CD4-positive, alpha-beta memory T cell (primary cell): ENCODE results near the gene BDH1. TPM values are rescaled to one million over a fixed set of nuclear protein-coding genes. Genes with fewer than 3 reads are reported as not detected.

Experiments
- CTCF ChIA-PET: fragments of 350-600 bp; sonication (Branson Sonifier 250); formaldehyde crosslinking; loops from one replicate; lab custom pipeline; 2021; ENCODE audit warnings: inconsistent platforms; ENCODE audit not compliant: partially characterized antibody; lab: Charles Lee
- POLR2A ChIA-PET: fragments of 350-600 bp; sonication (Branson Sonifier 250); formaldehyde crosslinking; loops from one replicate; lab custom pipeline; 2021; ENCODE audit not compliant: partially characterized antibody; lab: Charles Lee
- DNase-seq, 5 donors: peaks; one replicate each; pipeline versions ENCODE4 v3.0.0 to v3.0.0-alpha.2; 2020 to 2022; ENCODE audit warnings: mixed read lengths in 1 of 5
- H3K27ac ChIP-seq: one replicate; pipeline ENCODE4 v1.7.0; 2013; ENCODE audit warnings: low read depth, low read length
- H3K27me3 ChIP-seq: 2 replicates; pipeline ENCODE4 v1.7.0; 2013; ENCODE audit warnings: mild to moderate bottlenecking, low read length, moderate library complexity; ENCODE audit not compliant: insufficient read depth
- H3K36me3 ChIP-seq: 2 replicates; pipeline ENCODE4 v1.7.0; 2013; ENCODE audit warnings: mild to moderate bottlenecking, low read length, moderate library complexity; ENCODE audit not compliant: insufficient read depth
- H3K4me1 ChIP-seq: 2 replicates; pipeline ENCODE4 v1.7.0; 2013; ENCODE audit warnings: mild to moderate bottlenecking, low read length, moderate library complexity; ENCODE audit not compliant: insufficient read depth
- H3K4me3 ChIP-seq, 2 donors: one replicate each; pipeline ENCODE4 v1.7.0; 2013; ENCODE audit warnings: low read length in 2 of 2, mild to moderate bottlenecking in 1 of 2
- H3K9me3 ChIP-seq, 2 donors: one replicate each; pipeline ENCODE4 v1.7.0; 2013; ENCODE audit warnings: low read length in 2 of 2, control low read depth in 1 of 2; ENCODE audit not compliant: control insufficient read depth in 1 of 2
- H3K27ac Mint-ChIP-seq, 7 donors: one replicate each; pipeline ENCODE4 v1.8.0; 2020 to 2021; ENCODE audit warnings: mixed read lengths in 7 of 7, mild to moderate bottlenecking in 6 of 7, inconsistent platforms in 3 of 7, moderate library complexity in 3 of 7
- H3K27me3 Mint-ChIP-seq, 2 donors: one replicate each; pipeline ENCODE4 v1.8.0; 2020 to 2021; ENCODE audit warnings: mixed read lengths in 2 of 2
- H3K36me3 Mint-ChIP-seq, 2 donors: one replicate each; pipeline ENCODE4 v1.8.0; 2020 to 2021; ENCODE audit warnings: mixed read lengths in 2 of 2, inconsistent platforms in 1 of 2, mild to moderate bottlenecking in 1 of 2
- H3K4me1 Mint-ChIP-seq, 4 donors: one replicate each; pipeline ENCODE4 v1.8.0; 2020 to 2021; ENCODE audit warnings: mixed read lengths in 4 of 4, mild to moderate bottlenecking in 1 of 4
- H3K4me3 Mint-ChIP-seq, 8 donors: one replicate each; pipeline ENCODE4 v1.8.0; 2020 to 2021; ENCODE audit warnings: mixed read lengths in 8 of 8, mild to moderate bottlenecking in 7 of 8, moderate library complexity in 6 of 8, inconsistent platforms in 3 of 8
- H3K9me3 Mint-ChIP-seq, 8 donors: one replicate each; pipeline ENCODE4 v1.8.0; 2020 to 2021; ENCODE audit warnings: mixed read lengths in 8 of 8, mild to moderate bottlenecking in 5 of 8, inconsistent platforms in 3 of 8, moderate library complexity in 1 of 8
- intact Hi-C: fragments of 100-400 bp; cut with micrococcal nuclease; formaldehyde crosslinking; loops from one replicate; pipeline ENCODE4 v1.15.1; 2023
- polyA plus RNA-seq, 2 donors: library from polyadenylated mRNA; unstranded; fragments of 300-500 nt; fragmentation: Illumina TruSeq; gene quantifications; one replicate each; pipeline ENCODE4 v1.2.3, GENCODE V29; 2021
- total RNA-seq, 2 experiments: library from RNA; stranded (reverse); gene quantifications; one replicate each; pipeline ENCODE4 v1.2.3, GENCODE V29; 2021

The BDH1 gene
- total and polyA plus RNA-seq, 4 experiments from 2014 or later = 22.3 to 61.1 (median 43.1) TPM

DNA sequence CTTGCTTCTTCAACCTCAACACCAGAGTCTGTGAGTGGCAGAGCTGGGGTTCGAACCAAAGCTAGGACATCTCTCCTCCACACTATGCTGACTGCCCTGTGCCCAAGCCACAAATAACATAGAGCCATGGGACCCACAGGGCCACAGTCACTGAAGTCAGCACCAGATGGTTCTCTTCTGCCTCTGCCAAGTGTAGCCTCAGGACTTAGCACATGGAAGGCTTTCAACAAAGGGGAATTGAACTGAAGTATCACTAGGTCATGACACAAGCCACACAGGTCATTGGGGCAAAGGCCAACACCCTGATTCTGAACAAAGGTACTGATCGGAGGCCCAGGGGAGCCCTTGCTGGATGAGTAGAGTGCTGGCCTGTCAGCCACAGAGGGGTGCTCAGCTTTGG is 83.6 kb downstream of the BDH1 start:
- H3K4me1 Mint-ChIP-seq = no peaks in the 10 kb centered on the region
- no peaks in the 10 kb centered on the region for H3K27me3 ChIP-seq
- H3K9me3 Mint-ChIP-seq = no peaks in the 10 kb centered on the region
- H3K27me3 Mint-ChIP-seq = peaks cover 26 to 31% of the 10 kb centered on the region in 2 donors
- ChIA-PET POLR2A (no interaction called here), CTCF (interaction anchor here (2.1 kb wide), 1 partner anchor 9 kb away, joined by 4 read pairs; no protein-coding TSS in a partner anchor)
- no peak overlapping the region for H3K27ac ChIP-seq
- H3K4me3 Mint-ChIP-seq = no peak overlapping the region
- no peaks in the 10 kb centered on the region for H3K4me1 ChIP-seq
- DNase-seq = no peak
- no peaks in the 10 kb centered on the region for H3K9me3 ChIP-seq
- no peaks in the 10 kb centered on the region for H3K36me3 Mint-ChIP-seq
- no peak overlapping the region for H3K4me3 ChIP-seq
- intact Hi-C loops = no loop called here
- no peak overlapping the region for H3K27ac Mint-ChIP-seq
- no peaks in the 10 kb centered on the region for H3K36me3 ChIP-seq

GRCh38 chr3:197471221-197472010 is 84.4 kb downstream of the BDH1 start:
- Histone ChIP-seq H3K27ac (no peak overlapping the region), H3K36me3 (no peaks in the 10 kb centered on the region), H3K27me3 (no peaks in the 10 kb centered on the region), H3K4me1 (no peaks in the 10 kb centered on the region), H3K9me3 (no peaks in the 10 kb centered on the region), H3K4me3 (no peak overlapping the region)
- no peak for DNase-seq
- CTCF ChIA-PET = interaction anchor here (2.1 kb wide), 1 partner anchor 8 kb away, joined by 4 read pairs; no protein-coding TSS in a partner anchor
- Mint-ChIP-seq H3K27me3 (peaks cover 26 to 30% of the 10 kb centered on the region in 2 donors), H3K27ac (no peak overlapping the region), H3K4me3 (no peak overlapping the region), H3K4me1 (no peaks in the 10 kb centered on the region), H3K36me3 (no peaks in the 10 kb centered on the region), H3K9me3 (no peaks in the 10 kb centered on the region)
- POLR2A ChIA-PET = no interaction called here
- intact Hi-C loops = no loop called here

- intact Hi-C loops = no loop called here
- CTCF ChIA-PET = no interaction called here
- no peak for DNase-seq
- H3K36me3 ChIP-seq = no peaks in the 10 kb centered on the region
- H3K4me3 ChIP-seq = no peak overlapping the region
- no peaks in the 10 kb centered on the region for H3K9me3 ChIP-seq
- Mint-ChIP-seq H3K27ac (no peak overlapping the region), H3K4me1 (no peaks in the 10 kb centered on the region), H3K36me3 (no peaks in the 10 kb centered on the region), H3K9me3 (no peaks in the 10 kb centered on the region), H3K27me3 (peaks cover 28 to 35% of the 10 kb centered on the region in 2 donors), H3K4me3 (no peak overlapping the region)
- H3K27me3 ChIP-seq = no peaks in the 10 kb centered on the region
- POLR2A ChIA-PET = no interaction called here
- H3K27ac ChIP-seq = no peak overlapping the region
- no peaks in the 10 kb centered on the region for H3K4me1 ChIP-seq
Observed at GRCh38 chr3:197468866-197469382, 86.8 kb downstream of the BDH1 start.

DNA sequence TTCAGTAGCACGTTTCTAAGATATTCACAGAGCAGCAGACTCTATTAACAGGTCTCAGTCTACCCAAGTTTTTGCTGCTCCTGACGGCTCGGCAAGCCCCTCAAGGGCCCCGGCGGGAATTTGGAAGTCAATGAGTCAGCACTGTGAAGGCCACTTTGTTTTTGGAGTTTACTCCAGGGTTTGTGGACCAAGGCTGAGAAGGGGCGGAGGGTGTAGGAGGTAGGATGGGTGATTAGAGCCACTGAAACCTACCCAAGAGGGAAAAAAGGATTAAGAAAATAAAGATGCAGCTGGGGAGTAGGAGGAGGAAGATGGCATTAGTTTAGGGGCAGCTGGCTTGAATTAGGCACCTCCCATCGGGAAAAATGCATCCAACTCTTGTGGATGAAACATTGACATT is 87.6 kb downstream of the BDH1 start:
- peak overlapping the region in 1 of 7 donors; percentile 10 for H3K27ac Mint-ChIP-seq
- peaks cover 27 to 32% of the 10 kb centered on the region in 2 donors for H3K27me3 Mint-ChIP-seq
- Histone ChIP-seq H3K27ac (no peak overlapping the region), H3K27me3 (no peaks in the 10 kb centered on the region), H3K4me1 (no peaks in the 10 kb centered on the region), H3K9me3 (no peaks in the 10 kb centered on the region), H3K4me3 (no peak overlapping the region), H3K36me3 (no peaks in the 10 kb centered on the region)
- CTCF ChIA-PET = no interaction called here
- no peak overlapping the region for H3K4me3 Mint-ChIP-seq
- H3K9me3 Mint-ChIP-seq = no peaks in the 10 kb centered on the region
- DNase-seq = no peak
- POLR2A ChIA-PET = no interaction called here
- H3K36me3 Mint-ChIP-seq = no peaks in the 10 kb centered on the region
- H3K4me1 Mint-ChIP-seq = no peaks in the 10 kb centered on the region
- intact Hi-C loops = no loop called here

DNA sequence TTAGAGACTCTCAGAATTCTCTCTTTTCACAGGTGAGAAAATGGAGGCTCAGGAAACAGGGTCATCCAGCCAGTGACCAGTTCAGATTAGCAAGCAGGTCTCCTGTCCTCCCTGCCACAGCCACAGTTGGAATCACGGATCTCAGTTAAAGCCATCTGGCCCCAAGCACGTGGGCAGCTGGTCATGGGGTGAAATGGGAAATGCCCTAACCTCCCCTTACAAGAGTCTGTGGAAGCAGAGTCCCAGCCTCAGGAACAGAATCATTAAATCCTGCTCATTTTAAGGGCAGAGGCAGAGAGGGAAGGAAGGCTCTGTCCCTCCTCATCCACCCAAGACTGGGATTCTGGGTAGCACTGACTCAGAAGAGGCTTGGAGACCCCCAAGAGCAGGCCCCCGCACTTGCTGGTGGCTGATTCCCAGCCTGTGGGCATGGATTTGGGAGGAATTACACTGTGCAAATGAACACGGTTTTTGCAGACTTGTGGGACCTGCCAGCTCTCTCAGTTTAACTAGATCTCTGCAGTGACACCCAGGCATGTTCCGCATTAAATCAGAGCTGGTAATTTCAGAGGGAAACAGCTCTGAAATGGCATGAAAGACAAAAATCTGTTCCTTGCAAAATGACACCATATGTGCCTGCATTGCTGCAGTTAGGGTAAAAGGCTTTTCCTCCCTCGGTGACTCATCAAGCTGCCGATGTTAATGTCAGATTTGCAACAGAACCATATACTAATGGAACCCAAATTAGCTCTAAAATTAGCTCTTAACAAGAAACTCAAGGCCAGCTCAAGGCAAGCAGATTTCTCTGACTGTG is 89.0 kb downstream of the BDH1 start:
- Histone ChIP-seq H3K27ac (no peak overlapping the region), H3K4me3 (no peak overlapping the region), H3K4me1 (no peaks in the 10 kb centered on the region), H3K27me3 (no peaks in the 10 kb centered on the region), H3K9me3 (no peaks in the 10 kb centered on the region), H3K36me3 (no peaks in the 10 kb centered on the region)
- H3K27ac Mint-ChIP-seq = no peak overlapping the region
- no peak for DNase-seq
- intact Hi-C loops = no loop called here
- no peaks in the 10 kb centered on the region for H3K9me3 Mint-ChIP-seq
- ChIA-PET CTCF (no interaction called here), POLR2A (no interaction called here)
- H3K4me3 Mint-ChIP-seq = no peak overlapping the region
- H3K36me3 Mint-ChIP-seq = no peaks in the 10 kb centered on the region
- H3K4me1 Mint-ChIP-seq = no peaks in the 10 kb centered on the region
- H3K27me3 Mint-ChIP-seq = peaks cover 27 to 30% of the 10 kb centered on the region in 2 donors

GRCh38 chr3:197465996-197466549 is 89.7 kb downstream of the BDH1 start:
- Histone ChIP-seq H3K4me3 (no peak overlapping the region), H3K4me1 (no peaks in the 10 kb centered on the region), H3K27me3 (no peaks in the 10 kb centered on the region), H3K36me3 (no peaks in the 10 kb centered on the region), H3K9me3 (no peaks in the 10 kb centered on the region), H3K27ac (no peak overlapping the region)
- Mint-ChIP-seq H3K9me3 (no peaks in the 10 kb centered on the region), H3K4me3 (no peak overlapping the region), H3K4me1 (no peaks in the 10 kb centered on the region), H3K27ac (peak overlapping the region in 1 of 7 donors; percentile 13), H3K27me3 (peaks cover 28 to 30% of the 10 kb centered on the region in 2 donors), H3K36me3 (no peaks in the 10 kb centered on the region)
- intact Hi-C loops = no loop called here
- no peak for DNase-seq
- POLR2A ChIA-PET = no interaction called here
- CTCF ChIA-PET = no interaction called here
